ENCODE data around the gene ZP3.
"Not testable (repeated sequence)": the region's sequence is repeated elsewhere in the genome, so short reads cannot be mapped to it uniquely, and the experiment has no call there.

ZP3 gene

DNA sequence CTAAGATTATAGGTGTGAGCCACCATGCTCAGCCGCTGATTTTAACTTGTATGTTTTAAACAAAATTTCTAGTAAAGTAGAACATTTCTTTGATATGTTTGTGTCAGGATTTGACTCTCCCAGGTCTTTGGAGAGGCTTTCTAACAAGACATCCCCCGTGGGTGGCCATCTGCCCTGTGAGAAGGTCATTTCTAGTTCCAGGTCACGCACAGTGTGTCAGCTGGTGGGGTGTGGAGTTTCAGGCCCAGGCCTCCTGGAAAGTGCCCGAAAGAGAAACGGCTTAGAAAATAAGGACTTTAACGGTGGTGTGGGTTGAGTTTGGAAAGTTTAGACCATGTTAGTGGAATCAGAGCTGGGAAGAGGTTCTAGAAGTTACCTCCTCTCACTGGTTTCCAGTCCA, 48.3 kb downstream of the ZP3 start:
- H3K9ac ChIP-seq (ENCODE audit: low read depth, low read length, poor library complexity); H2BK12ac ChIP-seq (ENCODE audit: low read length); H3K79me1 ChIP-seq (ENCODE audit: low read depth, low read length); H4K8ac ChIP-seq (ENCODE audit: low read depth, low read length); H3K4me1 ChIP-seq (ENCODE audit: control insufficient read depth in 2 of 2, insufficient read depth in 1 of 2, low read depth in 1 of 2, low read length in 2 of 2); H2BK5ac ChIP-seq (ENCODE audit: low read length); H2BK15ac ChIP-seq (ENCODE audit: low read length); H3K4me3 ChIP-seq (ENCODE audit: low read length in 2 of 2); H3K36me3 ChIP-seq (replicated peaks in 1 of 2; ENCODE audit: control insufficient read depth in 2 of 2, insufficient read depth in 2 of 2, low read length in 2 of 2); H3K14ac ChIP-seq (ENCODE audit: low read length); H3K18ac ChIP-seq (ENCODE audit: low read length); H3K23ac ChIP-seq (ENCODE audit: low read depth, low read length, poor library complexity); H3K27ac ChIP-seq (replicated peaks; ENCODE audit: low read length); H2BK120ac ChIP-seq (ENCODE audit: low read depth, low read length); H2AFZ ChIP-seq (ENCODE audit: low read length); H3K4ac ChIP-seq (ENCODE audit: low read length); H2AK5ac ChIP-seq (ENCODE audit: low read depth, low read length); H3K27me3 ChIP-seq (ENCODE audit: control insufficient read depth in 3 of 3, insufficient read depth in 3 of 3, low read depth in 1 of 3, low read length in 3 of 3); H3K4me2 ChIP-seq (ENCODE audit: insufficient read depth, low read length, poor library complexity, severe bottlenecking); H3K9me3 ChIP-seq (replicated peaks in 1 of 2; ENCODE audit: control insufficient read depth in 2 of 2, insufficient read depth in 1 of 2, low read depth in 1 of 2, low read length in 2 of 2); H4K91ac ChIP-seq (ENCODE audit: low read depth, low read length, poor library complexity); DNase-seq (ENCODE audit: low spot score): not testable (repeated sequence)
- no CpG with 5 or more reads among the region's 6 CpGs for WGBS, 2 donors (ENCODE audit: extremely low coverage in 2 of 2, insufficient read length in 2 of 2, insufficient replicate concordance in 1 of 2)

DNA sequence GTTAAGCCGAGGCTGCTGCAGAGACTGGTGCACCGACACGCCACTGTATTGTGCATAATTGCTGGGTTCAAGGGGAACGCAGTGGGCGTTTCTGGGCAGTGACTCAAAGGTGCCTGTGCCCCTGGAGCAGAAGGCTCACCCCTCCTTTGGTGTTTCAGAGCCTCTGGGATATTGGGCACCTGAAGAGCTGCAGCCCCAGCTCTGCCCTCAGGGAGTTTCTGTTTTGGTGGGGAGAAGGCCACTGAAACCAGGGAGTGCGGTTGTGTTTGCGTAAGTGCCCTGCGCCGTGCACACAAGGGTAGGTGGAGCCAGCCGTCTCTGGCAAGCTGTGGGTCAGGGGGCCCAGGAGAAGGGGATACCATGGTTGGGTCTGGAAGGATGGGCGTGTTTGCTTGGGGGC, 51.5 kb downstream of the ZP3 start:
- WGBS, 2 donors (ENCODE audit: extremely low coverage in 2 of 2, insufficient read length in 2 of 2, insufficient replicate concordance in 1 of 2): no CpG with 5 or more reads among the region's 11 CpGs
- not testable (repeated sequence) for DNase-seq (ENCODE audit: low spot score); H3K79me1 ChIP-seq (ENCODE audit: low read depth, low read length)

DNA sequence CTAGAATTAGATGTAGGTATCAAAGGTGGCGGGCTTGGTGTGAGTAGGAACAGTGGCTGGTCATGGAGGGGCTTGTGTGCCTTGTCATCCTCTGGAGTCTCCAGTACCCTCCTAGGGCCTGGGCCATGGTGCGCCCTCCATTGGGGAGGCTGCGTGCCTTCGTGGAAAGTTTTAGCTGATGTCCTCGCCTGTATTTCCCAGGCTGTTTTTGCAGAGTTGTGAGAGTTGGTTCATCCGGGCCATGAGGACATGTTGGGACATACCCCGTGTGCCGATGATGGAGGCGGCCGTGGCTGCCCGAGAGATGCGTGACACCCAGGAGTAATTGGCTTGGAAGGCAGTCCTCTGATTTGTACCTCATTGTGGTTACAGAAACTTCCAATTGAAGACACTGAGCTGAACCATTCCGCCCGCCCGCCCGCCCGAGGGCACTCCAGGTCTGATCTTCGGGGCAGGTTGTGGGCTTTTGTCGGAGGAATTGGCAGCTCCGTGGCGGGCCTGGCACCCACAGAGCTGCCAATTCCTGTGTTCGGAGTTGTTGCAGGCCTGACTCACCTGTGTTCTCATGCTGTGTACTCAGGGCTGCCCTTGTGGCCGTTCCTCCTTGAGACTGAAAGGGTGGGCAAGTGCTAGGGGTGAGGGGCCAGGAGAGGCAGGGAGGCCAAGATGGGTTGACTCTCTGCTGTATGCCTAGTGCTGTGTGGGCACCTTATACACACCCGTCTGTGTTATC, 52.2 kb downstream of the ZP3 start:
- not testable (repeated sequence) for H2AK5ac ChIP-seq (ENCODE audit: low read depth, low read length); H3K79me1 ChIP-seq (ENCODE audit: low read depth, low read length); H3K9me3 ChIP-seq (replicated peaks in 1 of 2; ENCODE audit: control insufficient read depth in 2 of 2, insufficient read depth in 1 of 2, low read depth in 1 of 2, low read length in 2 of 2); H2BK120ac ChIP-seq (ENCODE audit: low read depth, low read length); H3K18ac ChIP-seq (ENCODE audit: low read length); H3K23ac ChIP-seq (ENCODE audit: low read depth, low read length, poor library complexity); H3K9ac ChIP-seq (ENCODE audit: low read depth, low read length, poor library complexity); H3K27ac ChIP-seq (replicated peaks; ENCODE audit: low read length); H4K91ac ChIP-seq (ENCODE audit: low read depth, low read length, poor library complexity); H2BK5ac ChIP-seq (ENCODE audit: low read length); H4K8ac ChIP-seq (ENCODE audit: low read depth, low read length); DNase-seq (ENCODE audit: low spot score); H2BK15ac ChIP-seq (ENCODE audit: low read length); H3K4ac ChIP-seq (ENCODE audit: low read length); H2BK12ac ChIP-seq (ENCODE audit: low read length); H2AFZ ChIP-seq (ENCODE audit: low read length); H3K4me3 ChIP-seq (ENCODE audit: low read length in 2 of 2); H3K27me3 ChIP-seq (ENCODE audit: control insufficient read depth in 3 of 3, insufficient read depth in 3 of 3, low read depth in 1 of 3, low read length in 3 of 3); H3K36me3 ChIP-seq (replicated peaks in 1 of 2; ENCODE audit: control insufficient read depth in 2 of 2, insufficient read depth in 2 of 2, low read length in 2 of 2); H3K14ac ChIP-seq (ENCODE audit: low read length); H3K4me1 ChIP-seq (ENCODE audit: control insufficient read depth in 2 of 2, insufficient read depth in 1 of 2, low read depth in 1 of 2, low read length in 2 of 2); H3K4me2 ChIP-seq (ENCODE audit: insufficient read depth, low read length, poor library complexity, severe bottlenecking)
- no CpG with 5 or more reads among the region's 24 CpGs for WGBS, 2 donors (ENCODE audit: extremely low coverage in 2 of 2, insufficient read length in 2 of 2, insufficient replicate concordance in 1 of 2)

More for the DNA sequence above, 51.5 kb downstream of the ZP3 start:
- H3K27me3 ChIP-seq (ENCODE audit: control insufficient read depth in 3 of 3, insufficient read depth in 3 of 3, low read depth in 1 of 3, low read length in 3 of 3); H4K91ac ChIP-seq (ENCODE audit: low read depth, low read length, poor library complexity); H4K8ac ChIP-seq (ENCODE audit: low read depth, low read length); H2BK5ac ChIP-seq (ENCODE audit: low read length); H3K23ac ChIP-seq (ENCODE audit: low read depth, low read length, poor library complexity); H3K14ac ChIP-seq (ENCODE audit: low read length); H3K9me3 ChIP-seq (replicated peaks in 1 of 2; ENCODE audit: control insufficient read depth in 2 of 2, insufficient read depth in 1 of 2, low read depth in 1 of 2, low read length in 2 of 2); H3K36me3 ChIP-seq (replicated peaks in 1 of 2; ENCODE audit: control insufficient read depth in 2 of 2, insufficient read depth in 2 of 2, low read length in 2 of 2); H3K4me1 ChIP-seq (ENCODE audit: control insufficient read depth in 2 of 2, insufficient read depth in 1 of 2, low read depth in 1 of 2, low read length in 2 of 2); H3K18ac ChIP-seq (ENCODE audit: low read length); H3K9ac ChIP-seq (ENCODE audit: low read depth, low read length, poor library complexity); H2AK5ac ChIP-seq (ENCODE audit: low read depth, low read length); H2BK120ac ChIP-seq (ENCODE audit: low read depth, low read length); H2BK15ac ChIP-seq (ENCODE audit: low read length); H3K4ac ChIP-seq (ENCODE audit: low read length); H2AFZ ChIP-seq (ENCODE audit: low read length); H2BK12ac ChIP-seq (ENCODE audit: low read length); H3K4me2 ChIP-seq (ENCODE audit: insufficient read depth, low read length, poor library complexity, severe bottlenecking); H3K27ac ChIP-seq (replicated peaks; ENCODE audit: low read length); H3K4me3 ChIP-seq (ENCODE audit: low read length in 2 of 2): not testable (repeated sequence)

DNA sequence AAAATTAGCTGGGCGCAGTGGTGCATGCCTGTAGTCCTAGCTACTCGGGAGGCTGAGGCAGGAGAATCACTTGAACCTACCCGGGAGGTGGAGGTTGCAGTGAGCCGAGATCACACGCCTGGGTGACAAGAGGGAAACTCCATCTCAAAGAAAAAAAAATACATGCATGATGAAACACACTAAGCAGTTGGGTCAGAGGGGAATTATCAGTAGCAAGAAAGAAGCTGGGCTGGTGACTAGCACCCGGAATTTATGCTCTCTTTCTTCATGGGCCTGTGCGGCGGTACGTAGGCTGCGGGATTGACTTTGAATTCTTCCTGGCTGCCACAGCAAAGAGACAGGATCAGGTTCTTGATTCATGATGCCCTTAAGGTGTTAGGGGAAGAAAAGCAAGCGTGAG, 54.9 kb downstream of the ZP3 start:
- not testable (repeated sequence) for H4K8ac ChIP-seq (ENCODE audit: low read depth, low read length); H3K9me3 ChIP-seq (replicated peaks in 1 of 2; ENCODE audit: control insufficient read depth in 2 of 2, insufficient read depth in 1 of 2, low read depth in 1 of 2, low read length in 2 of 2); H2BK120ac ChIP-seq (ENCODE audit: low read depth, low read length); DNase-seq (ENCODE audit: low spot score); H3K4me2 ChIP-seq (ENCODE audit: insufficient read depth, low read length, poor library complexity, severe bottlenecking); H3K18ac ChIP-seq (ENCODE audit: low read length); H3K4me1 ChIP-seq (ENCODE audit: control insufficient read depth in 2 of 2, insufficient read depth in 1 of 2, low read depth in 1 of 2, low read length in 2 of 2); H2BK5ac ChIP-seq (ENCODE audit: low read length); H4K91ac ChIP-seq (ENCODE audit: low read depth, low read length, poor library complexity); H3K4me3 ChIP-seq (ENCODE audit: low read length in 2 of 2); H3K36me3 ChIP-seq (replicated peaks in 1 of 2; ENCODE audit: control insufficient read depth in 2 of 2, insufficient read depth in 2 of 2, low read length in 2 of 2); H2BK15ac ChIP-seq (ENCODE audit: low read length); H3K4ac ChIP-seq (ENCODE audit: low read length); H3K14ac ChIP-seq (ENCODE audit: low read length); H3K9ac ChIP-seq (ENCODE audit: low read depth, low read length, poor library complexity); H3K79me1 ChIP-seq (ENCODE audit: low read depth, low read length); H2BK12ac ChIP-seq (ENCODE audit: low read length); H3K23ac ChIP-seq (ENCODE audit: low read depth, low read length, poor library complexity); H3K27me3 ChIP-seq (ENCODE audit: control insufficient read depth in 3 of 3, insufficient read depth in 3 of 3, low read depth in 1 of 3, low read length in 3 of 3); H2AK5ac ChIP-seq (ENCODE audit: low read depth, low read length); H3K27ac ChIP-seq (replicated peaks; ENCODE audit: low read length); H2AFZ ChIP-seq (ENCODE audit: low read length)
- WGBS, 2 donors (ENCODE audit: extremely low coverage in 2 of 2, insufficient read length in 2 of 2, insufficient replicate concordance in 1 of 2): no CpG with 5 or more reads among the region's 11 CpGs
